HEK293 (cell line): Measurements from ENCODE around the gene RPL26.
A peak's percentile ranks its signal among the peaks of the same experiment; 100 is the strongest.

Source experiments
- CTCF ChIA-PET: fragments of 350-600 bp; formaldehyde crosslinking; extraction: SDS; loops from one replicate; lab custom pipeline; 2021; ENCODE audit warnings: antibody characterized with exemption; lab: Yijun Ruan, JAX
- POLR2A ChIA-PET: fragments of 300-600 bp; formaldehyde crosslinking; extraction: SDS; loops from one replicate; lab custom pipeline; 2020; ENCODE audit warnings: antibody characterized with exemption, inconsistent platforms; lab: Yijun Ruan, JAX
- H3K27ac ChIP-seq: fragments of 200-500 bp; sonication (Bioruptor generic); 2 replicates; pipeline ENCODE4 v1.5.1; 2014; ENCODE audit warnings: low read depth, low read length, control low read depth, inconsistent platforms; ENCODE audit errors: extremely low read depth
- H3K36me3 ChIP-seq, 2 experiments: fragments of 200-500 bp in 1 of 2; sonication (Bioruptor generic) in 1 of 2; 1 replicate in 1 of 2; 2 replicates in 1 of 2; pipeline ENCODE4 v1.5.1; 2014 to 2017; ENCODE audit warnings: inconsistent platforms in 2 of 2, low read length in 2 of 2; ENCODE audit not compliant: control insufficient read depth in 2 of 2, insufficient read depth in 1 of 2
- H3K4me1 ChIP-seq: fragments of 200-500 bp; sonication (Bioruptor generic); 2 replicates; pipeline ENCODE4 v1.5.1; 2014; ENCODE audit warnings: mild to moderate bottlenecking, low read length, inconsistent platforms; ENCODE audit not compliant: control insufficient read depth, insufficient read depth
- H3K4me3 ChIP-seq: 2 replicates; pipeline ENCODE4 v1.5.1; 2011; ENCODE audit warnings: low read depth, mild to moderate bottlenecking, control low read depth, low read length, moderate library complexity
- H3K9me3 ChIP-seq: fragments of 200-500 bp; sonication (Bioruptor generic); 2 replicates; pipeline ENCODE4 v1.5.1; 2014; ENCODE audit warnings: low read depth, low read length, inconsistent platforms; ENCODE audit not compliant: control insufficient read depth, insufficient read depth
- GLI2 ChIP-seq: fragments of 450-650 bp; formaldehyde crosslinking; IDR thresholded peaks from 2 replicates; pipeline ENCODE4; 2017; ENCODE audit warnings: missing biosample characterization, missing genetic modification characterization, low read depth, borderline replicate concordance
- HOXA7 ChIP-seq: sonication (generic); formaldehyde crosslinking; IDR thresholded peaks from 2 replicates; pipeline ENCODE4 v1.8.1; 2022; ENCODE audit warnings: missing genetic modification reagents, borderline replicate concordance
- KLF1 ChIP-seq: fragments of 450-650 bp; formaldehyde crosslinking; IDR thresholded peaks from 2 replicates; pipeline ENCODE4 v1.5.1; 2016; ENCODE audit warnings: missing biosample characterization, missing genetic modification characterization
- KLF9 ChIP-seq: fragments of 450-650 bp; formaldehyde crosslinking; IDR thresholded peaks from 2 replicates; pipeline ENCODE4 v1.5.1; 2016; ENCODE audit warnings: missing biosample characterization, missing genetic modification characterization, low read depth
- MYNN ChIP-seq: fragments of 450-650 bp; formaldehyde crosslinking; IDR thresholded peaks from 2 replicates; pipeline ENCODE4 v1.5.1; 2016; ENCODE audit warnings: missing biosample characterization, missing genetic modification characterization, borderline replicate concordance
- MZF1 ChIP-seq: fragments of 450-650 bp; formaldehyde crosslinking; IDR thresholded peaks from 2 replicates; pipeline ENCODE4 v1.5.1; 2017; ENCODE audit warnings: missing biosample characterization, missing genetic modification characterization, borderline replicate concordance
- OSR2 ChIP-seq: fragments of 450-650 bp; formaldehyde crosslinking; IDR thresholded peaks from 2 replicates; pipeline ENCODE4 v1.5.1; 2016; ENCODE audit warnings: missing biosample characterization, missing genetic modification characterization
- PRDM1 ChIP-seq: fragments of 450-650 bp; formaldehyde crosslinking; IDR thresholded peaks from 2 replicates; pipeline ENCODE4; 2016; ENCODE audit warnings: missing biosample characterization, missing genetic modification characterization
- REPIN1 ChIP-seq: fragments of 450-650 bp; formaldehyde crosslinking; IDR thresholded peaks from 2 replicates; pipeline ENCODE4 v1.5.1; 2017; ENCODE audit warnings: missing biosample characterization, missing genetic modification characterization, low read depth
- SP3 ChIP-seq: fragments of 450-650 bp; formaldehyde crosslinking; IDR thresholded peaks from 2 replicates; pipeline ENCODE4 v1.5.1; 2016; ENCODE audit warnings: missing biosample characterization, missing genetic modification characterization
- ZFP41 ChIP-seq: fragments of 450-650 bp; formaldehyde crosslinking; IDR thresholded peaks from 2 replicates; pipeline ENCODE4 v1.5.1; 2016; ENCODE audit warnings: missing biosample characterization, missing genetic modification characterization, borderline replicate concordance
- ZNF138 ChIP-seq: fragments of 450-650 bp; formaldehyde crosslinking; IDR thresholded peaks from 2 replicates; pipeline ENCODE4 v1.5.1; 2016; ENCODE audit warnings: missing biosample characterization, missing genetic modification characterization, borderline replicate concordance
- ZNF211 ChIP-seq: fragments of 450-650 bp; formaldehyde crosslinking; IDR thresholded peaks from 2 replicates; pipeline ENCODE4 v1.5.1; 2016; ENCODE audit warnings: low read depth, missing biosample characterization, missing genetic modification characterization
- ZNF24 ChIP-seq: fragments of 450-650 bp; formaldehyde crosslinking; IDR thresholded peaks from 2 replicates; pipeline ENCODE4 v1.5.1; 2016; ENCODE audit warnings: missing biosample characterization, missing genetic modification characterization
- ZNF311 ChIP-seq: fragments of 450-650 bp; formaldehyde crosslinking; IDR thresholded peaks from 2 replicates; pipeline ENCODE4 v1.5.1; 2017; ENCODE audit warnings: missing biosample characterization, missing genetic modification characterization, borderline replicate concordance
- ZNF426 ChIP-seq: fragments of 450-650 bp; formaldehyde crosslinking; IDR thresholded peaks from 2 replicates; pipeline ENCODE4 v1.5.1; 2017; ENCODE audit warnings: missing biosample characterization, missing genetic modification characterization, mild to moderate bottlenecking, inconsistent platforms, moderate library complexity
- ZNF501 ChIP-seq: fragments of 450-650 bp; formaldehyde crosslinking; IDR thresholded peaks from 2 replicates; pipeline ENCODE4 v1.5.1; 2016; ENCODE audit warnings: missing biosample characterization, missing genetic modification characterization
- ZNF571 ChIP-seq: fragments of 450-650 bp; formaldehyde crosslinking; IDR thresholded peaks from 2 replicates; pipeline ENCODE4 v1.5.0; 2017; ENCODE audit warnings: missing biosample characterization, missing genetic modification characterization
- ZNF585B ChIP-seq: fragments of 450-650 bp; formaldehyde crosslinking; IDR thresholded peaks from 2 replicates; pipeline ENCODE4 v1.5.1; 2016; ENCODE audit warnings: missing biosample characterization, missing genetic modification characterization
- ZNF600 ChIP-seq: fragments of 450-650 bp; formaldehyde crosslinking; IDR thresholded peaks from 2 replicates; pipeline ENCODE4 v1.5.1; 2016; ENCODE audit warnings: missing biosample characterization, missing genetic modification characterization
- ZNF621 ChIP-seq: fragments of 450-650 bp; formaldehyde crosslinking; IDR thresholded peaks from 2 replicates; pipeline ENCODE4 v1.5.1; 2017; ENCODE audit warnings: missing biosample characterization, missing genetic modification characterization
- ZNF623 ChIP-seq: fragments of 450-650 bp; formaldehyde crosslinking; IDR thresholded peaks from 2 replicates; pipeline ENCODE4 v1.5.1; 2016; ENCODE audit warnings: missing biosample characterization, missing genetic modification characterization
- ZNF626 ChIP-seq: fragments of 450-650 bp; sonication (Bioruptor Pico); formaldehyde crosslinking; IDR thresholded peaks from 2 replicates; pipeline ENCODE4 v1.5.1; 2018; ENCODE audit warnings: missing biosample characterization, missing genetic modification characterization, inconsistent platforms
- ZNF701 ChIP-seq: fragments of 450-650 bp; formaldehyde crosslinking; IDR thresholded peaks from 2 replicates; pipeline ENCODE4 v1.5.1; 2016; ENCODE audit warnings: missing biosample characterization, missing genetic modification characterization

Gene RPL26

DNA sequence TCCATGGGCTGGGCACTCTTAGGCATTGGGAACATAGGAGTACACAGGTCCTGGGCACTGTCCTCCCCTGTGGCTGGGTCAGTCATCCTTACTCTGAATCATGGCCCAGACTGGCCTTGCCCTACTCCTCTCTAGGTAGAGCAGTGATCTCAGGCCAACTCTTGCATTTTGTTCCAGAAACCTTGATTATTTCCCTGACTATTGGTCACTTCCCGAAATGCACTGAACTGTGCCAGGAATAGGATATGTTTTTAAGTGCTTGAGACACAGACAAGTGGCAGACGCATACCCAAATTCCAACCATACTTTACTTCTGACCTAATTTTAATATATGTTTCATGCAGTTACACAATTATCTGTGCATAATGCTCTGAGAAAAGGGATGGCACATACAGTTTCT is 16.8 kb downstream of the RPL26 start:
- POLR2A ChIA-PET = interaction anchor here (1.2 kb wide), 1 partner anchor 10 kb away, joined by 4 read pairs; the partner anchor contains the start of gene KRABD2
- no peaks in the 10 kb centered on the region for H3K9me3 ChIP-seq
- CTCF ChIA-PET = no interaction called here
- no peak overlapping the region for H3K27ac ChIP-seq
- H3K36me3 ChIP-seq = peaks cover 23 to 35% of the 10 kb centered on the region in 2 experiments
- H3K4me3 ChIP-seq = no peak overlapping the region
- TF ChIP-seq GLI2 = no peak
- TF ChIP-seq ZNF701 (tag by site-specific recombination) = no peak
- no peak for TF ChIP-seq MZF1 (tag by site-specific recombination)
- TF ChIP-seq ZNF501 (tag by site-specific recombination) = no peak
- no peak for TF ChIP-seq REPIN1 (tag by site-specific recombination)
- H3K4me1 ChIP-seq = no peaks in the 10 kb centered on the region

DNA sequence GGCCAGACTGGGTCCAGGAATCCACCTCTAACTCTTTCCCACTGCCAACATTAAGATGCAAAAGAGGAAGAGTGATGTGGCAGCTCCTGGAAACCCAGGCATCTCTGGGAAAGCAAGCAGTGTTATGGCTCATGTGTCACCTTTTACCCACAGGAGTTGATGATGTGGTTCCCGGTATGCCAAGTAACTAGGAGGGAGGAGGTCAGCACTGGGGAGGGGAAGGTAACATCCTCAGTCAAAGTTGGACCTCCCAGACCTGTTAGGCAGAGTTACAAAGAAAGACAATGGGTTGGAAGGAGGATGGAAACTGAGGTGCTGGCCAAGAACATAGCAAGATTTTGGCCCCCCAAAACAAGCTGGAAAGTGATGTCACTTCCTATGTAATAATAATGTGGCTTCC is 17.9 kb downstream of the RPL26 start:
- Histone ChIP-seq H3K36me3 (peaks cover 15 to 30% of the 10 kb centered on the region in 2 experiments), H3K27ac (no peak overlapping the region), H3K9me3 (no peaks in the 10 kb centered on the region), H3K4me3 (no peak overlapping the region), H3K4me1 (peaks cover 9% of the 10 kb centered on the region)
- TF ChIP-seq ZNF600 = peak; percentile 49
- no peak for TF ChIP-seq KLF9
- ChIA-PET CTCF (interaction anchor here (1.2 kb wide), 1 partner anchor 12 kb away, joined by 5 read pairs; the partner anchor contains the start of gene KRABD2), POLR2A (interaction anchor here (1.2 kb wide), 1 partner anchor 11 kb away, joined by 4 read pairs; the partner anchor contains the start of gene KRABD2)

DNA sequence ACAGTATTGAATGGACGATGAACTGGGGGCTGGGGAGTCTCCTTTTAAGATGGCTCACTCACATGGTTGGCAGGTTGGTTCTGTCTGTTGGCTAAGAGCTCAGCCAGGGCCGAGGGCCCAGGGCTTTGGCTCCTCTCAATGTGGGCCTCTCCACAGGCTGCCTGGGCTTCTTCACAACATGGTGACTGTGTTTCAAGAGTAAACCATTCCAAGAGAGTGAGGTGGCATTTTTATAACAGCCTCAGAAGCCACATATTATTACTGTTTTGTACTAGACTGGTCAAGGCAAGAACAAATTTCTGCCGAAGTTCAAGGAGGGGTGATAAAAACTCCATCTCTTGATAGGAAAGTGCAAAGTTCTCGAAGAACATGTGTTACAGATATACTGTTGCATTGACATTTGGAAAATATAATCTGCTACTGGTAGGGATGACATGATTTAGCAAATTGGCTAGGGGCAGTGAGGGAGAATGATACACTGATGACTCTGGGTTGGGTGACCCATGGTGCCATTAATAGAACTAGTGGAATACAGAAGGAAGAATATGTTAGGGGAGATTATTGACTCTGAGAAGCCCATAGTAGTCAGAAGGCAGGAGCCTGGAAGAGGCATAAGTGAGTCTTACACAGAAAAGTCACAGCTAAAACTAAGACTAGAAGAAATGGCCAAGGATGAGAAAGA is 20.2 kb downstream of the RPL26 start:
- Histone ChIP-seq H3K4me3 (no peak overlapping the region), H3K9me3 (no peaks in the 10 kb centered on the region), H3K4me1 (peaks cover 15% of the 10 kb centered on the region), H3K36me3 (peaks cover 1 to 9% of the 10 kb centered on the region in 2 experiments; a peak in 2 of 3 replicates), H3K27ac (no peak overlapping the region)
- TF ChIP-seq ZNF571 (tag by site-specific recombination) (no peak), ZNF211 (no peak), ZFP41 (tag by site-specific recombination) (no peak), ZNF623 (tag by site-specific recombination) (no peak), ZNF585B (tag by site-specific recombination) (no peak), ZNF426 (tag by site-specific recombination) (no peak), ZNF138 (tag by site-specific recombination) (no peak), PRDM1 (tag by site-specific recombination) (no peak), KLF1 (tag by site-specific recombination) (no peak), OSR2 (tag by site-specific recombination) (no peak), HOXA7 (CRISPR knock-in tag) (no peak)
- POLR2A ChIA-PET = no interaction called here
- CTCF ChIA-PET = interaction anchor here (0.9 to 2.0 kb wide), 2 partner anchors 14 to 301 kb away, joined by 3 to 9 read pairs; partner anchors contain the start of gene KRABD2

DNA sequence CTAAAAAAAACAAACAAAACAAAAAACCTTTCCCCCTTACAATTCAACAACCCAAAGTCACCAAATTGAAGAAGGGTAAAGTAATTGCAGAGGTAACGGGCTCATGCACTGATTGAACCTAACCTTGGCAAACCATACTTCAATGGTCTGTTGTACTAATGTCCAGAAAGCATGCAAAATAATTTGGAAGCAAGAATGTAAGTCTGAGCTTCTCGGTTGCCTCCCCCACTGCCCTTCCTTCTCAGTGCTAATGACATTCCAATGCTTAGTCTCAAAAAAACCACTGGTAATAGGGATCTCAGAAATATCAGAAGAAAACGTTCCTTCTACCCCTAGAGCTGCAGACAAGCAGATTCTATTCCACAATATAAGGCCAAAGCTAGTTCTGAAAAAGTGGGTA is 22.2 kb downstream of the RPL26 start:
- POLR2A ChIA-PET = interaction anchor here (0.7 to 1.2 kb wide), 3 partner anchors 15 to 16 kb away, joined by 3 to 6 read pairs (median 4); partner anchors contain the start of gene KRABD2
- Histone ChIP-seq H3K9me3 (no peaks in the 10 kb centered on the region), H3K36me3 (peaks cover 0 to 9% of the 10 kb centered on the region in 2 experiments; a peak in 2 of 3 replicates), H3K4me1 (peaks cover 15% of the 10 kb centered on the region)
- TF ChIP-seq MYNN (tag by site-specific recombination) = no peak
- no peak for TF ChIP-seq ZNF626 (tag by site-specific recombination)
- no peak for TF ChIP-seq ZNF311 (tag by site-specific recombination)
- no peak for TF ChIP-seq ZNF621 (tag by site-specific recombination)
- TF ChIP-seq ZNF24 (tag by site-specific recombination) = no peak
- TF ChIP-seq SP3 (tag by site-specific recombination) = no peak
- TF ChIP-seq, all 188 proteins: peak for 0
- Histone ChIP-seq H3K27ac (no peak overlapping the region), H3K4me3 (no peak overlapping the region)
- CTCF ChIA-PET = interaction anchor here (2.0 kb wide), 1 partner anchor 16 kb away, joined by 9 read pairs; the partner anchor contains the start of gene KRABD2
